DOHH2 (cell line): ENCODE results near the gene SSBP3.

Source experiments
- CTCF ChIP-seq: fragments of 200-600 bp; sonication (generic); IDR thresholded peaks from one replicate; pipeline ENCODE4 v1.5.1; 2014; ENCODE audit warnings: antibody characterized with exemption, mild to moderate bottlenecking, low read depth, low read length; ENCODE audit not compliant: poor library complexity, severe bottlenecking
- EZH2phosphoT487 ChIP-seq: fragments of 200-600 bp; sonication (generic); IDR thresholded peaks from 2 replicates; pipeline ENCODE4 v1.6.1; 2017; ENCODE audit warnings: borderline replicate concordance, mild to moderate bottlenecking, antibody characterized with exemption, low read length, moderate library complexity, mixed read lengths

GRCh38 chr1:54310439-54311328 is 95.5 kb downstream of the SSBP3 start:
- TF ChIP-seq CTCF (peak; percentile 62), EZH2phosphoT487 (no peak)
